ENCODE measurements around the gene IZUMO2.

- TF ChIP-seq CTCF (conservative IDR thresholded peaks at IDR 0.05) (no peak), ZFX (IDR thresholded peaks at IDR 0.05) (no peak)
These were observed 8.7 kb upstream of the IZUMO2 start for GRCh38 chr19:50171752-50172151.

Measured in C4-2B (cell line).